Measurements from ENCODE around the gene SERPINB11.

The SERPINB11 gene

GRCh38 chr18:63725682-63726480 lies 23.1 kb downstream of the SERPINB11 start:
- in situ Hi-C loops (cut with MboI; ENCODE audit: low sequenced_read_pairs, unreplicated experiment): no loop called here

GRCh38 chr18:63730773-63731172 lies 28.0 kb downstream of the SERPINB11 start:
- TF ChIP-seq, protein P1, sequence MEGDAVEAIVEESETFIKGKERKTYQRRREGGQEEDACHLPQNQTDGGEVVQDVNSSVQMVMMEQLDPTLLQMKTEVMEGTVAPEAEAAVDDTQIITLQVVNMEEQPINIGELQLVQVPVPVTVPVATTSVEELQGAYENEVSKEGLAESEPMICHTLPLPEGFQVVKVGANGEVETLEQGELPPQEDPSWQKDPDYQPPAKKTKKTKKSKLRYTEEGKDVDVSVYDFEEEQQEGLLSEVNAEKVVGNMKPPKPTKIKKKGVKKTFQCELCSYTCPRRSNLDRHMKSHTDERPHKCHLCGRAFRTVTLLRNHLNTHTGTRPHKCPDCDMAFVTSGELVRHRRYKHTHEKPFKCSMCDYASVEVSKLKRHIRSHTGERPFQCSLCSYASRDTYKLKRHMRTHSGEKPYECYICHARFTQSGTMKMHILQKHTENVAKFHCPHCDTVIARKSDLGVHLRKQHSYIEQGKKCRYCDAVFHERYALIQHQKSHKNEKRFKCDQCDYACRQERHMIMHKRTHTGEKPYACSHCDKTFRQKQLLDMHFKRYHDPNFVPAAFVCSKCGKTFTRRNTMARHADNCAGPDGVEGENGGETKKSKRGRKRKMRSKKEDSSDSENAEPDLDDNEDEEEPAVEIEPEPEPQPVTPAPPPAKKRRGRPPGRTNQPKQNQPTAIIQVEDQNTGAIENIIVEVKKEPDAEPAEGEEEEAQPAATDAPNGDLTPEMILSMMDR (IDR thresholded peaks at IDR 0.05; ENCODE audit: borderline replicate concordance, control extremely low read depth, extremely low read depth, insufficient read depth, missing control alignments): no peak
- in situ Hi-C loops (cut with MboI; ENCODE audit: low sequenced_read_pairs, unreplicated experiment): no loop called here
- DNase-seq (ENCODE audit: low spot score): no peak

More at GRCh38 chr18:63725682-63726480, 23.1 kb downstream of the SERPINB11 start:
- TF ChIP-seq, protein P1 (IDR thresholded peaks at IDR 0.05; ENCODE audit: borderline replicate concordance, control extremely low read depth, extremely low read depth, insufficient read depth, missing control alignments): no peak
- DNase-seq (ENCODE audit: low spot score): no peak

GRCh38 chr18:63731215-63731614 lies 28.5 kb downstream of the SERPINB11 start:
- in situ Hi-C loops (cut with MboI; ENCODE audit: low sequenced_read_pairs, unreplicated experiment): no loop called here
- DNase-seq (ENCODE audit: low spot score): no peak
- TF ChIP-seq, protein P1 (IDR thresholded peaks at IDR 0.05; ENCODE audit: borderline replicate concordance, control extremely low read depth, extremely low read depth, insufficient read depth, missing control alignments): no peak

- no peak for DNase-seq (ENCODE audit: low spot score)
- in situ Hi-C loops (cut with MboI; ENCODE audit: low sequenced_read_pairs, unreplicated experiment): no loop called here
- TF ChIP-seq, protein P1 (IDR thresholded peaks at IDR 0.05; ENCODE audit: borderline replicate concordance, control extremely low read depth, extremely low read depth, insufficient read depth, missing control alignments): no peak
Measured at GRCh38 chr18:63736876-63737275, 34.1 kb downstream of the SERPINB11 start.

DNA sequence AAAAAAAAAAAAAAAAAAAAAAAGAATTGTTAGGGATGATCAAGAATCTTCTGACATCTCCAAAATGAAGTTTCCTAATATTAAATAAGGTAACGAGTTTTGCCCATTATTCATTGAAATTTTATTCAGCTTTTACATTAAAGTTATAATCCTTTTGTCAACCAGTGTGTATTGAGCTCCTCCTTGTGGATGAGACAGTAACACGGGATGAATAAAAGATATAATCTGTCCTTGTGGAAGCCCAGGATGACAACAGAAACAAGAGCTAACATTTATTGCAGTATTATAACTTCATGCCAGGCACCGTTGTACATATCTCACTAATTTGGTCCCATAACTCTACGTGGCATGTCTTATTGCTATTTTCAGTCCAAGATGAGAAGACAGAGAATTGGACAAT lies 39.0 kb downstream of the SERPINB11 start:
- TF ChIP-seq, protein P1 (IDR thresholded peaks at IDR 0.05; ENCODE audit: borderline replicate concordance, control extremely low read depth, extremely low read depth, insufficient read depth, missing control alignments): no peak
- in situ Hi-C loops (cut with MboI; ENCODE audit: low sequenced_read_pairs, unreplicated experiment): no loop called here

GRCh38 chr18:63747006-63747405 lies 44.2 kb downstream of the SERPINB11 start:
- TF ChIP-seq, protein P1 (IDR thresholded peaks at IDR 0.05; ENCODE audit: borderline replicate concordance, control extremely low read depth, extremely low read depth, insufficient read depth, missing control alignments): no peak
- no peak for DNase-seq (ENCODE audit: low spot score)
- in situ Hi-C loops (cut with MboI; ENCODE audit: low sequenced_read_pairs, unreplicated experiment): no loop called here

More for the DNA sequence above, 39.0 kb downstream of the SERPINB11 start:
- DNase-seq (ENCODE audit: low spot score): no peak
